GM18858 (cell line): ENCODE measurements around the gene ZMYM3.

Experiments used
- ATAC-seq: cut with Tn5 transposase; IDR thresholded peaks from one replicate; pipeline ENCODE4 v1.9.1; 2021; ENCODE audit not compliant: unreplicated experiment

ZMYM3 gene

DNA sequence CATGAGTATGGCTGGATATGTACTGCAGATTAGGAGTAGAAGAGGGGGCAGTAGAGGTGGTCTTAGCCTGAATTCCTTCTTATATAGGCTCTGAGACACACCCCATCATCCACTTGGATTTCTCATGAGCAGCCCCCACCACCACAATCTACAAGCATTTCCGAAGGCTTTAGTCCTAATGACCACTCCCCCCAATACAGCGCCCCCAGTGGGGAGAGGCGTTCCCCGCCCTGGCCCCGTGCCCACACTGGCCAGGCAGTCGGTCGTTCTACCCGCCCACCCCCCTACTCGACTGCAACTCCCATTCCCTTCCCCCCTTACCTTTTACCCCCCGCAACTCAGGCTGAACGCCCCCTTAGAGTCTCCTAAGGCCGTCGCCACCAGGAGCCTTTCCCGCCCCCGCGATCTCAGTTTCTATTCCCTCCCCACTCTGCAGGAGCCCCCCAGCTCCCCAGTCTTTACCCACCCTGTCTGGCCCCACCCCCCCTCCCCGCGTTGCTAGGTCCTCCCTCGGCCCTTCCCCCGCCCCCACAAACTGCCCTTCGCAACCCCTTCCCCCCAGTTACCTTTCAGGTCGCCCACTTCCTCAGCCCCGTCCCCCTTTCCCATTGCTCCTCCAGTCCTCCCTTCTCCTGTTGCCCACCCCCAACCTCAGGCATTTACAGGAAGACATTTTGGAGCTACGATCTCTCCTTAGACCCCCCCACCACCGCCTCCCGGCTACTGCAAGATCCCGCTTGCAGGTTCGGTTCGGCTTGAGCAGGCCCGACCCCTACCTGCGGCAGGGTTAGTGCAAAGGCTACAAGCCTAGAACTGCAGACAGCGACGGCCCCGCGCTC lies 468 bp downstream of the ZMYM3 start:
- no peak for ATAC-seq

DNA sequence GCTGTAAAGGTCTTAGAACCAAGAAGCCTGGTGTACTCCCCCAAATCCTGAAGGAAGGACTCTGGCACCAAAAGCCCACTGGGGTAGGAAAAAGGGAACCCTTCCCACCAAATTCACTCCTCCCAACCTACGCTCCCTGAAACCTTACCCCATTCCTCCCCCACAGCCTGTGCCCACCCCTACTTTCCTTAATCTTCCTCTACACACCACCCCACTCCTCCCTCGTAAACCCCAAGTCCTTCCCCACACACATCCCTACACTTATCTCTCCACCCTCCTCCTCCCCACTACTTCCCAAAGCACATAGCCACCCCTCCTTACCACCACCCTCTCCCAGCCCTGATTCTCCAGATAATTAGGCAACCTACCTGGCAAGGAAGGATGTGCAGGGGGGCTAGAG lies 1.7 kb downstream of the ZMYM3 start:
- no peak for ATAC-seq

DNA sequence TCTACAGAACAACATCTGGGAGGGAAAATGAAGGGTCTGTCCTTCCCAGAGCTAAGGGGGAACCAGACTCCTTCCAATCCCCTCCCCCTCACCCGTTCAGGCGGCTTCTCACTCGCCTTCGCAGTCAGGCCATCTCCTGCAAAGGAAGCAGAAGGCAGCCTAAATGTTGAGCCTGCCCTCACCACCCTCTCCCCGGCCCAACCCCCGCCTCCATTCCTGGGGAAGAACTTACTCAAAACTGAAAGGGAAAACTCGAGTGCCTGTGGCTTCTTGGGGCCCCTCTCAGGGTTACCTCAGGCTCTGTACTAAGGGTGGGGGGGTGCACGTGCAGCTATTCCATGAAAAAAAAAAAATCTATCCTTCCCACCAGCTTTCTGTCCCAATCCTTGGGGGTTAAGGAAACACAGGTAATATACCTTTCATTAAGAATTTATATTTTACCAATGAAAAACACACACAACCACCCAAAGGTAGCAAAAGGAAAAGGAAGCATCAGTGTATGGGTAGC lies 2.4 kb downstream of the ZMYM3 start:
- ATAC-seq = no peak

DNA sequence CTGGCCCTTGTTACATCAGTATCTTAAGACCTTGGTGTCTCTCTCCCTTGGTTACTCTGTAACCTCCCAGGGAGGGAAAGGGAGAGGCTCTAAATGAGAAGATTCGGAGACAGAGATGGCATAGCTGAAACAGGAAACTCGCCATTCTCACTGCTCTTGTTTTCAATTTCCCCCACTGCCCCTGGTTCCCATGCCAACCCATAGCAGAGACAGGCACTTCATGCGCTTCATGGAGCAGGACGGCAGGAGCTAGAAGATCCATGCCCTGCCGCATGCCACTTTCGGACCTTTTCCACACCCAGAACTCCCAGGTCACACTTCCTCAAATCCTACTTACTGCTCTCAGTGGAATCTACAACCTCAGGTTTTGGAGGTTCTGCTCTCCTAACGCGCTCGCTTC lies 3.1 kb downstream of the ZMYM3 start:
- no peak for ATAC-seq

DNA sequence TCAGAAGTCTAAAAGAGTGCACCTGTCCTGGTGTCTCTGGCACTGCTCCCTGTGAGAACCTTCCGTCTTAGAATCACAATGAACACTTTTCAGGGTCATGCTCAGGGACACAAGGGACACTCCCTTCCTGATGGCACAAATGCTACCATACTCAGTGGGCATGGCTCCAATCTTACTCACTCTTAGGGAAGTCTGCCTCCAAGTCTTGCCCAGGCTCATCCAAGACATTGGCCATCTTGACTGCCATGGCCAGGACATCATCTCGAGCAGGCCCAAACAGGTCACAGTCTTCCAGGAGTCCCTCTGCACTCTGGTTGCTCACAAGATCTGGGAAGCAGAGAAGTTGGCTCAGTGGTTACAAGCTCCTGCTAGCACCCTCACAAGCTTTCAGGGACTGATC lies 8.8 kb downstream of the ZMYM3 start:
- no peak for ATAC-seq

DNA sequence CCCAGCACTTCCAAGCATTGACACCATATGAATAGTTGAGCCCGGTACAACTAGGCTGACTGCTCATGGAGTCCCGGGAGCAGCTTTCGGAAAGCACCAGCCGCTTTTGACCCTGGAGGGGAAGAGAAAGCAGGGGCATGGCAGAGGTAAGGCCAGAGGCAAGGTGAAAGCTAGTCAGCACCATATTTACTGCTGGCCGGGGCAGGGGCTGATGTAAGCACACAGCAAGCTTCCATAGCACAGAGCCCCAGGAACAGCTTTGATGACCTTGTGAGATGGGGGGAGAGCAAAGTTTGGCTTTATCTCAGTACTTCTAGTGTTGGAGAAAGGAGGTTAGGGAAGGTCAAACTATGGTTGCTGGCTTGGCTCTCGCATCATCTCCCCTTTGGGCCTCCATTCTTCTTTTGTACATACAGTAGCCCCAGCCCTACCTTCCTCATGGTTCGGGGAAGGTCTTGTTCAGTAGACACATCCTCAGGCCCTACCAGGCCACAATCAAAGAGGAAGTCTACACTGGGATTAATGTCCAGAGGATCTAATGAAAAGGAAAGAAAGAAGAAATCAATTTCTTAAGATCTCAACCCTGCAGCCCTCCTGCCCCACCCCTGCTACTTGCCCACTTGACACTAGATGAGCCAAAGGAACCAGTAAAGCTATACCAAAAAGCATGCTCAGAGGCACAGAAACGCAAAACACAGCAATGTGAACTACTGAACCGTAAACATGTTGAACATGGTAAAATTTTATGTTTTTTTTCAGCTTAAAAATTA lies 9.4 kb downstream of the ZMYM3 start:
- no peak for ATAC-seq

DNA sequence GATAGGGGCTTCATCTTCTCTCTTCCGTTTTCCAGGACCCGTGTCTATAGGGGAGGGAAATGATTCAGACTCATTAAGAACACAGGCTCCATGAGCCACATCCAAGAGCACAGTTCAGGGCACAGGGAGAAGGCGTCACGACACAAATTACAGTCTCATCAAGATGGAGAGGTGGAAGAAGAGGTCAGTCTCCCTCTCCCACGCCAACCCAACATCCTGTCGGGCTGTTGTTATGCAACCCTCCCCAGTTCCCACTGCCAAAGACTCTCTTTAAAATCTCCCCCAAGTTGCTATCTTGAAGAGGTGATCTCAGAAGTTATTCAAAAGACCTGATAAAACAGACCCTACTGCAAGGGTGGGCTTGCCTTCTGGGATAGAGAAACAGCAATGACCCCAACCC lies 12.6 kb downstream of the ZMYM3 start:
- no peak for ATAC-seq

DNA sequence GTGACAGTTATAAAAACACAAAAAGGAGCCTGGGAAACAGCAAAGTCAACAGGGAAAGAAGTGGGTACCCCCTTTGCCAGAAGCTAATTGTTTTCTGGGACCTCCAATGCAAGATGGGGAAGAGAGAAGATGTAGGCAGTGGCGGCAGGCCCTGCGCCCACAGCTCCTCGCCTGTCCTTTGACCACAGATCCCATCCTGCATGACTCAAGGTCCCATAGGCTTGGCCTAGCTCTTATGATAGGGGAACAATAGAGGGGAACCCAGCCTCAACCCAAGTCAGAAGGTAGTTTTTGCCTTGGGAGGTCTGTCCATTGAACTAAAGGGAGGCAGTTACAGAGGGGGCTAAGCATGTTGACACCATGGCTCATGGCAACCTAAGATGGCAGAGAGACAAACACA lies 14.2 kb downstream of the ZMYM3 start:
- no peak for ATAC-seq

DNA sequence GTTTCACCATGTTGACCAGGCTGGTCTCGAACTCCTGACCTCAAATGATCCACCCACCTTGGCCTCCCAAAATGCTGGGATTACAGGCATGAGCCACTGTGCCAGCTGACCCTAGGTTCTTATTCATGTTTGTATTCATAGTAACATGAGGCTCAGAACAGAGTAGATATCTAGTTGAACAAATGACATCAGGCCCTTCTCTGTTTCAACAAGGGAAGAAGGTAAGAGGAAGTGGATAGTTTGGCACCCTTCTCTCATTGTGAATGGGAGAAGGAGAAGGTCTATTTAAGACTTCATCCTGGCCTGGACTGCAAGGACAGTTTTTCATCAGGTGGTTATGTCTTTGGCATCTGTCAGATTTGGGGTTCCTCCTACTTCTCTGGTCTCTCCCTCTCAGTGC lies 17.1 kb downstream of the ZMYM3 start:
- ATAC-seq = no peak

DNA sequence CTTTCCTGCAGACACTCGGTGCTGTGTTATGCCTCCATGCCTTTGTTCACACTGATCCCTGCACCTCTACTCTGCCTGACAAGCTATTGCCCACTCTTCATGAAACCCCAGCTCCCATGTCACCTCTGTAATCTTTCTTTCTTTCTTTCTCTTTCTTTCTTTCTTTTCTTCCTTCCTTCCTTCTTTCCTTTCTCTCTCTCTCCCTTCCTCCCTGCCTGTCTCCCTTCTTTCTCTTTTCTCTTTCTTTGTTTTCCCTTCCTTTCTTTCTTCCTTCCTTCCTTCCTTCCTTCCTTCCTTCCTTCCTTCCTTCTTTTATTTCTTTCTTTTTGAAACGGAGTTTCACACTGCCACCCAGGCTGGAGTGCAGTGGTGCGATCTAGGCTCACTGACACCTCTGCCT lies 18.5 kb downstream of the ZMYM3 start:
- no peak for ATAC-seq

DNA sequence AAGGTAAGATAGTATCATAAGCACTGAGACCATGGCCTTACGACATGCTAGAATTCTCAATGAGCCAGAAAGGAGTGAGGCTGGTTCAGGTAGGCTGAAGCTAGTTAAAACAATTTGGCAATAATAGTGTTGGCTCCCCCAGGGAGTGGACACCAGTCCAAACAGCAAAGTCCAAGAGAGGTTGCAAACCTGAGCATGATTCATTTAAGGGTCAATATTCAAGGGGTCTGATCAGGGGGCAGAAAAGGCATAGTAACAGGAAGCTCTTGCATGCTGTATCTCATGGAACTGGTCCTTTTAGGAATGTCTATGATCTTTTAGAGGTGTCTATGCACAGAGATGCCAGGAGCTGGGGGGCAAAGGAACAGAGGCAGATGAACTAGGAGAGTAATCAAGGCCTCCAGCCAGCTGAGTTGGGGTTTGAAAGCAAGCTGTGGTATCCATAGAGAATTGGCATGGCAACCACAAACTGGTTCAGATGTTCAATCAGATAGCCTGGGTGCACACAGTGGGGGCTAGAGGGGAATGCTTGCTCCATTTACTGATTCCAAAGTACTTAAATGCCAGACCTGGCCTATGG lies 25.8 kb downstream of the ZMYM3 start:
- ATAC-seq = no peak

DNA sequence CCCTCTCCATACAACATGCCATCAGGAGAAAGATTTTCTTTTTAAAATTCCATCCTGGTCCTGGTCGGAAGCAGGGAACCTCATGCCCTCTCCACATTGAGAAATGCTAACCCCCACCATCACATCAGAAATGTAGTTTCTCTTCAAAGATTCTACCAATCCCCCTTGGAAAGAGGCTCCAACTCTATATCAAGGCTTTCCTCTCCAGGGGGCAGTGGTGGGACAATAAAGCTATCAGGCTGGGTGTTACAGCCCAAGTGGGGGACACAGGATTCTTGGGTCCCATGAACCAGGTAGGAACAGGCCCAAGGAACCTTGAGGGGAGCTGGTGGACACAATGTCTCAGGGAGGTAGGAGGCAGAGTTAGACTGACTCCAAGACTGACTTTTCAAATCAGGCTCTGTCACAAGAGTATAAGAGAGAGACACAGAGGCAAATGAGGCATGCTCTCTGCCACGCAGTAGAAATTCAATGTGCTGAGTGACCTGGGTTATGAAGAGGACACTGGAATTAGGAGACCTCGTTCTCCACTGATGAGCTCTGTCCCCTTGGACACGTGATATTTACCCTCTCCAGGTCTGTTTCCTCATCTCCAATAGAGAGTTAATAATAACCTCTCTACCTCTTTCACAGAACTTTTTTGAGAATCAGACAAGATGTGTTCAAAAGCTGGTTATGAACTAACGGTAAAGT lies 26.4 kb downstream of the ZMYM3 start:
- ATAC-seq = no peak

DNA sequence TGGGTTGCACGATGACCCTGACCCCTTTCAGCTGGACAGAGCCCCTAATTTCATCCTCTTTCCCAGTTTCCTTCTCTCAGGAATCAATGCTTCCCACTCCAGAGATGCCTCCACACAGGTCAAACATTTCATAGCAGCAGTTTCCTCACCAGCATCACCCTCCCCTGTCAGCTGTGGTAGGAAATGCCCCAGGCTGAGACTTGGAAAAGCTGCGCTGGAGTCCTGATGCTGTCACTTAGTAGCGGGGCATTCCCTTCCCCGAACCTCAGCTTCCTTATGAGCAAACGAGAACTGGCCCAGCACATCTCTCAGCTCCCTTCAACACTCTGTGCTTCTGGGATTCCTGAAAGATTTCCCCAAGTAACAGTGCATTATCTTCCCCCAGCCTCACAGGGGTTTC lies 28.3 kb downstream of the ZMYM3 start:
- ATAC-seq = no peak

DNA sequence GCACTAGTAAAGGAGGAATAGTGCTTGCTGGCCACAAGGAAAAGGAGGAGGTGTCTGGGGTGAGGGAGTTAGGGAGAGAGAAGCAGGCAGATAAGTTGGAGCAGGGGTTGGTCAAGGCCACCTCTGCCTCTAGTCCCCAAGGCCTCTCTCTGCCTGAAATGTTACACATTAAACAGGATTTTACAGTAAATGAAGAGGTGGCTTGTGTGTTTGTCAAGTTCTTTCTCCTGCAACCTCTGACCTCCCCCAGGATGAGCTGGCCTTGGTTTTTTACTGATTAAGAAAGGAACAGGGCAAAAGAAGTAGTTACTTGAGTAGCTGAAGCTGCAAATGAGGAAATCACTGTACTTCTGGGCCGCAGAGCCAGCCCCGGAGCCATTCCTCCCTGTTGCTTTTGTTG lies 28.9 kb downstream of the ZMYM3 start:
- ATAC-seq = no peak

DNA sequence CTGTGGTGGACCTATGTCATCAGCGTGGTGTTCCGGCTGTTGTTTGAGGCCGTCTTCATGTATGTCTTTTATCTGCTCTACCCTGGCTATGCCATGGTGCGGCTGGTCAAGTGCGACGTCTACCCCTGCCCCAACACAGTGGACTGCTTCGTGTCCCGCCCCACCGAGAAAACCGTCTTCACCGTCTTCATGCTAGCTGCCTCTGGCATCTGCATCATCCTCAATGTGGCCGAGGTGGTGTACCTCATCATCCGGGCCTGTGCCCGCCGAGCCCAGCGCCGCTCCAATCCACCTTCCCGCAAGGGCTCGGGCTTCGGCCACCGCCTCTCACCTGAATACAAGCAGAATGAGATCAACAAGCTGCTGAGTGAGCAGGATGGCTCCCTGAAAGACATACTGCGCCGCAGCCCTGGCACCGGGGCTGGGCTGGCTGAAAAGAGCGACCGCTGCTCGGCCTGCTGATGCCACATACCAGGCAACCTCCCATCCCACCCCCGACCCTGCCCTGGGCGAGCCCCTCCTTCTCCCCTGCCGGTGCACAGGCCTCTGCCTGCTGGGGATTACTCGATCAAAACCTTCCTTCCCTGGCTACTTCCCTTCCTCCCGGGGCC lies 29.7 kb downstream of the ZMYM3 start:
- ATAC-seq = no peak

DNA sequence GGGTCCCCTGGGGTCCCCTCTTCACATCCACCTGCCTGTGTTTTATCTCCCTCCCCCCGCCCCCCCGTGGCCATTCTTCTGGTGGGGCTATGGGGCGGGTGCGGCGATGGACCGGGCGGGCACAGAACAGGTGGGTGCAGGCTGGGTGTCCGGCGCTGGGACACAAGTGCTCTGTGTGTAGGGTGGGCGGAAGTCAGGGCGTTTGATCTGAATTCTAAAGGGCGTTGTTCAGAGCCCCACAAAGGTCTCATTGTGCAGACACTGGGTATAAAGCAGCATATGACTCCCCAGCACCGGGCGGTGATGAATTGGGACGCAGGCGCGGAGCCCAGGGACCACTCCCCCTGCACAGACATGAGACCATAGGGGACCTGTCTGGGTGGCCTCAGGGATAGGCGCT lies 31.0 kb downstream of the ZMYM3 start, which contains the start of gene GJB1:
TSS of gene GJB1 (plus strand) at position 296 of the 400 bp plus-strand sequence. CDS start 484 bp downstream, outside the sequence.
- ATAC-seq = no peak

DNA sequence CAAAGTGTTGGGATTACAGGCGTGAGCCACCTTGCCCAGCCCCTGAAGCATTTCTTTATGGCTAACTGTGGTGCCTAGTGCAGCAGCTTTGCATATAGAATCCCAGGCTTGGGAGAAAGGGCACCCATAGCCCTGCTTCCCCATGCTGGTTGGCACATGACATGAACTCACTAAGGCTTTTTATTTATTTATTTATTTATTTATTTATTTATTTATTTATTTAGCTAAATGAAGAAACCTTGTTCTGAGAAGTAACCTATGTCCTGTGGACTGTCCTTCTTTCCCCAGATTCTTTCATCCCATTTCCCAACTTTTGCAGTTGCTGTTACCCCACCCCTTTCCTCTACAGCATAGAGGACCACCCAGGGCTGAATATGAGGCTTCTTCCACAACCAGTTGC lies 32.8 kb downstream of the ZMYM3 start:
- no peak for ATAC-seq

DNA sequence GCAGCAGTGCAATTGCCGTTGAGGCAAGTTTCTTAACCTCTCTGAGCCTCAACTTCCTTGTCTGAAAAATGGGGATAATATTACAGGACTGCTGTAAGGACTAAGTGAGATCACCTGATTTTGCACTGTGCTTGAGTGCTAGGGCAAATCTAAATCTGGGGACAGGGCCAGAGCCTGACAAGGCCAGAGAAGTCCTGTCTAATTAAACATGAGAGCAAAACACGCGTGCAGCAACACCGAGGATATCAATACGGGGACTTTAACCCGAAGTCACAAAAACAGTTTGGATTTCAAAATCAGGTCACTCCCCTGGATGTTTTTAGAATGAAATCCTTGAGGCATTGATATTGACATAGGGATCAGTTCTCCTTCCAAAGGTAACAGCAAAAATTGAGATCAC lies 36.6 kb downstream of the ZMYM3 start:
- no peak for ATAC-seq

DNA sequence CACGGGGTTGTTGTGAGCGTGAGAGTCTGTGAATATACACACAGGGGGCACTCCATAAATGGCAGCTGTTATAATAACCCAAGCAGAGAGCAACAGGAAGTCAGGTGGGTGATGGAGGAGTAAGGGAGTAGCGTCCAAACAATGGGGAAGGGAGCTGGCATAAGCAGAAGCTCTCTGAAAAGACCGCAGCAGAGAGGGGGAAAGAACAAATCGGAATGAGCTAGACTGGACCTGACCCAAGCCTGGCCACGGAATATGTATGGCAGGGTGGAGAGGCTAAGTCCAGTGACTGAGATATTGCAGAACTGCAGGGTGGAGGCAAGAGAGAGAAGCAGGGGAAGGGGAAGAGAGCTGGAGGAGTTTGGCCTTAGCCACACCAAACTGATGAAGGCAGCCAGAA lies 37.5 kb downstream of the ZMYM3 start:
- ATAC-seq = no peak

DNA sequence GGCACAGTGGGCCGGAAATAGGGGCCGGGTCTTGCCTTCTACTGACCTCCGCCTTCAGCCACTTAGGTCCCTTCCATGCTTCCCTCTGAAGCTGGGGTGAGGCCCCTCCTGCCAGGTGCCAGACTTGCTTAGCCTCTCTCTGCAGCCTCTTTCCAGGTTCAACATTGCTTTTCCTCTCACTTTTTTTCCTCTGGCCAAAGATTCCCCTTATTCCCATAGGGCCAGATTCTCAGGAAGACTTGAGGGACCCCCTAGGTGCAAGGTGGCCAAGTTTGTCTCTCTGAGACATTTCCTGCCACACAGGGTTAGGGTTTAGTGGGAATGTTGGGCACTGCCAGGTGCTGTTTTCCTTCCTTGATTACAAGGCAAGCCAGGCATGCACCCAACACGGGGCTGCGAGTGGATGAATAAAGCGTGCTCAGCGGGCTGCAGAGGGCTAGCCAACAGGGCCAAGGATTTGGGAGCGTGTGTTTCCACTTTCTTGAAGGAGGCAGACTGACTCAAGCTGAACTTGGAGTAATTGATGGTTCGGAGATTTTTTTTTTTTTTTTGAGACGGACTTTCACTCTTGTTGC lies 38.5 kb downstream of the ZMYM3 start:
- ATAC-seq = no peak
